DOHH2 (cell line): ENCODE results near the gene SH2D3A.
"Not testable (repeated sequence)": the region's sequence is repeated elsewhere in the genome, so short reads cannot be mapped to it uniquely, and the experiment has no call there.

Experiments used
- H3F3A ChIP-seq: fragments of 200-600 bp; sonication (generic), shearing (Covaris generic); 2 replicates; pipeline ENCODE4 v1.6.0; 2016; ENCODE audit warnings: antibody characterized with exemption, mild to moderate bottlenecking; ENCODE audit not compliant: control insufficient read depth, insufficient read depth
- H3K27ac ChIP-seq: fragments of 200-600 bp; sonication (generic); 2 replicates; pipeline ENCODE4 v1.5.1; 2014; ENCODE audit warnings: low read depth, mild to moderate bottlenecking, low read length, moderate library complexity
- H3K27me3 ChIP-seq: fragments of 200-600 bp; sonication (generic); 2 replicates; pipeline ENCODE4 v1.6.1; 2014; ENCODE audit warnings: mild to moderate bottlenecking, low read length, mixed read lengths; ENCODE audit not compliant: control insufficient read depth
- H3K36me3 ChIP-seq: fragments of 200-600 bp; sonication (generic); 2 replicates; pipeline ENCODE4 v1.6.1; 2014; ENCODE audit warnings: mild to moderate bottlenecking, low read length, moderate library complexity, mixed read lengths; ENCODE audit not compliant: control insufficient read depth
- H3K4me1 ChIP-seq: fragments of 200-600 bp; sonication (generic); 2 replicates; pipeline ENCODE4 v1.6.1; 2014; ENCODE audit warnings: mild to moderate bottlenecking, low read length, mixed read lengths; ENCODE audit not compliant: control insufficient read depth
- H3K4me2 ChIP-seq: fragments of 200-600 bp; sonication (generic); 2 replicates; pipeline ENCODE4 v1.6.0; 2014; ENCODE audit warnings: mild to moderate bottlenecking, low read length, moderate library complexity
- H3K4me3 ChIP-seq: fragments of 200-600 bp; sonication (generic); 2 replicates; pipeline ENCODE4 v1.5.1; 2014; ENCODE audit warnings: mild to moderate bottlenecking, low read length, mixed read lengths
- H3K79me2 ChIP-seq: fragments of 200-600 bp; sonication (generic); 2 replicates; pipeline ENCODE4 v1.6.1; 2014; ENCODE audit warnings: mild to moderate bottlenecking, low read length, mixed read lengths; ENCODE audit not compliant: control insufficient read depth
- H3K9me2 ChIP-seq: fragments of 200-600 bp; sonication (generic); replicated peaks from 2 replicates; pipeline ENCODE4 v1.6.1; 2014; ENCODE audit warnings: mild to moderate bottlenecking, low read length, mixed read lengths; ENCODE audit not compliant: control insufficient read depth
- H3K9me3 ChIP-seq: fragments of 200-600 bp; sonication (generic); 2 replicates; pipeline ENCODE4 v1.6.1; 2014; ENCODE audit warnings: antibody characterized with exemption, low read length, mixed read lengths; ENCODE audit not compliant: control insufficient read depth, insufficient read depth
- H4K20me1 ChIP-seq: fragments of 200-600 bp; sonication (generic); 2 replicates; pipeline ENCODE4 v1.6.0; 2014; ENCODE audit warnings: low read depth, mild to moderate bottlenecking, antibody characterized with exemption, low read length, moderate library complexity; ENCODE audit not compliant: control insufficient read depth, insufficient read depth
- CTCF ChIP-seq: fragments of 200-600 bp; sonication (generic); IDR thresholded peaks from one replicate; pipeline ENCODE4 v1.5.1; 2014; ENCODE audit warnings: antibody characterized with exemption, mild to moderate bottlenecking, low read depth, low read length; ENCODE audit not compliant: poor library complexity, severe bottlenecking
- EZH2phosphoT487 ChIP-seq: fragments of 200-600 bp; sonication (generic); IDR thresholded peaks from 2 replicates; pipeline ENCODE4 v1.6.1; 2017; ENCODE audit warnings: borderline replicate concordance, mild to moderate bottlenecking, antibody characterized with exemption, low read length, moderate library complexity, mixed read lengths

The SH2D3A gene

GRCh38 chr19:6711078-6711361 is 56.2 kb downstream of the SH2D3A start:
- Histone ChIP-seq H3K36me3 (no peaks in the 10 kb centered on the region), H3K4me2 (no peak overlapping the region), H3F3A (no peaks in the 10 kb centered on the region), H3K9me3 (no peaks in the 10 kb centered on the region), H4K20me1 (no peaks in the 10 kb centered on the region), H3K27me3 (peaks cover 10% of the 10 kb centered on the region), H3K4me3 (no peak overlapping the region), H3K27ac (no peak overlapping the region), H3K79me2 (no peaks in the 10 kb centered on the region), H3K9me2 (no peaks in the 10 kb centered on the region), H3K4me1 (no peaks in the 10 kb centered on the region)
- no peak for TF ChIP-seq EZH2phosphoT487
- TF ChIP-seq CTCF, result no peak

GRCh38 chr19:6710273-6711077 is 56.8 kb downstream of the SH2D3A start:
- Histone ChIP-seq H3K27ac (no peak overlapping the region), H3F3A (no peaks in the 10 kb centered on the region), H3K4me1 (no peaks in the 10 kb centered on the region), H3K9me3 (no peaks in the 10 kb centered on the region), H3K36me3 (no peaks in the 10 kb centered on the region), H3K79me2 (no peaks in the 10 kb centered on the region), H3K9me2 (no peaks in the 10 kb centered on the region), H4K20me1 (no peaks in the 10 kb centered on the region), H3K4me2 (no peak overlapping the region), H3K4me3 (no peak overlapping the region), H3K27me3 (peaks cover 10% of the 10 kb centered on the region)
- TF ChIP-seq EZH2phosphoT487 (no peak), CTCF (no peak)

GRCh38 chr19:6709549-6709948 is 57.7 kb downstream of the SH2D3A start:
- Histone ChIP-seq H3K27ac (no peak overlapping the region), H3K27me3 (peaks cover 10% of the 10 kb centered on the region), H3K4me2 (no peak overlapping the region), H3K4me3 (no peak overlapping the region), H3K9me3 (no peaks in the 10 kb centered on the region), H3K36me3 (no peaks in the 10 kb centered on the region), H4K20me1 (no peaks in the 10 kb centered on the region), H3K4me1 (no peaks in the 10 kb centered on the region), H3K79me2 (no peaks in the 10 kb centered on the region), H3F3A (no peaks in the 10 kb centered on the region), H3K9me2 (no peaks in the 10 kb centered on the region)
- TF ChIP-seq CTCF, result no peak
- TF ChIP-seq EZH2phosphoT487, result no peak

GRCh38 chr19:6708913-6709312 is 58.3 kb downstream of the SH2D3A start:
- not testable (repeated sequence) for H3K4me2 ChIP-seq, H3K9me3 ChIP-seq, H3K4me3 ChIP-seq, H3K9me2 ChIP-seq, H4K20me1 ChIP-seq, H3K27ac ChIP-seq, H3F3A ChIP-seq, H3K4me1 ChIP-seq, H3K36me3 ChIP-seq, H3K79me2 ChIP-seq
- H3K27me3 ChIP-seq, result peaks cover 10% of the 10 kb centered on the region
